ENCODE data around the gene TTC33. TPM values are rescaled to one million over a fixed set of nuclear protein-coding genes. Genes with fewer than 3 reads are reported as not detected.

TTC33 gene
- polyA plus RNA-seq, 1 experiment = 12.4 TPM

DNA sequence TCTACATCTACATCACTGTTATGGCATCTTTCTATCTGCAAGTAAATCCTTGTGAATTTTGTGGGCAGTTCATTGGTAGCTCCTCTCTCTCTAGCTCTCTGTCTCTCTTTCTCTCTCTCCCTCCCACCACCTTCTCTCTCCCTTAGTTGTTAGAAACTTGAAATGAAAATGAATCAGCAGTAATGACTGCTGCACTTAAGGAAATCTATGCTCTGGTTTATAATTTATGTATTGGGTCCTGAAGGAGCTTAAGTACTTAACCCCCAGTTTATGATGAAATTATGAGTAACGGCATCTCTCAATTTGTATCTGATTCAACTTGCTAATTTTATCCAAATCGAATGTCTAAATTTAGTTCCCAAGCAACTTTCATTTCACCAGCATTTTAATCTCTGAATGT lies 128.1 kb downstream of the TTC33 start:
- no peaks in the 10 kb centered on the region for H3K27me3 ChIP-seq (ENCODE audit: control insufficient read depth, insufficient read depth, low read length)
- ChIA-PET POLR2A (interaction anchor here (0.6 kb wide), 1 partner anchor 270 kb away, joined by 5 read pairs; no protein-coding TSS in a partner anchor), CTCF (no interaction called here)
- H3K27ac ChIP-seq (ENCODE audit: low read depth, low read length) = no peak overlapping the region
- H3K9me3 ChIP-seq (ENCODE audit: control insufficient read depth, insufficient read depth, low read length) = no peaks in the 10 kb centered on the region
- no peak overlapping the region for H3K4me3 ChIP-seq (ENCODE audit: low read depth, low read length)
- TF ChIP-seq, protein P1, sequence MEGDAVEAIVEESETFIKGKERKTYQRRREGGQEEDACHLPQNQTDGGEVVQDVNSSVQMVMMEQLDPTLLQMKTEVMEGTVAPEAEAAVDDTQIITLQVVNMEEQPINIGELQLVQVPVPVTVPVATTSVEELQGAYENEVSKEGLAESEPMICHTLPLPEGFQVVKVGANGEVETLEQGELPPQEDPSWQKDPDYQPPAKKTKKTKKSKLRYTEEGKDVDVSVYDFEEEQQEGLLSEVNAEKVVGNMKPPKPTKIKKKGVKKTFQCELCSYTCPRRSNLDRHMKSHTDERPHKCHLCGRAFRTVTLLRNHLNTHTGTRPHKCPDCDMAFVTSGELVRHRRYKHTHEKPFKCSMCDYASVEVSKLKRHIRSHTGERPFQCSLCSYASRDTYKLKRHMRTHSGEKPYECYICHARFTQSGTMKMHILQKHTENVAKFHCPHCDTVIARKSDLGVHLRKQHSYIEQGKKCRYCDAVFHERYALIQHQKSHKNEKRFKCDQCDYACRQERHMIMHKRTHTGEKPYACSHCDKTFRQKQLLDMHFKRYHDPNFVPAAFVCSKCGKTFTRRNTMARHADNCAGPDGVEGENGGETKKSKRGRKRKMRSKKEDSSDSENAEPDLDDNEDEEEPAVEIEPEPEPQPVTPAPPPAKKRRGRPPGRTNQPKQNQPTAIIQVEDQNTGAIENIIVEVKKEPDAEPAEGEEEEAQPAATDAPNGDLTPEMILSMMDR (IDR thresholded peaks at IDR 0.05; ENCODE audit: low read depth, low read length) = no peak
- DNase-seq (ENCODE audit: low read depth, low spot score) = no peak

DNA sequence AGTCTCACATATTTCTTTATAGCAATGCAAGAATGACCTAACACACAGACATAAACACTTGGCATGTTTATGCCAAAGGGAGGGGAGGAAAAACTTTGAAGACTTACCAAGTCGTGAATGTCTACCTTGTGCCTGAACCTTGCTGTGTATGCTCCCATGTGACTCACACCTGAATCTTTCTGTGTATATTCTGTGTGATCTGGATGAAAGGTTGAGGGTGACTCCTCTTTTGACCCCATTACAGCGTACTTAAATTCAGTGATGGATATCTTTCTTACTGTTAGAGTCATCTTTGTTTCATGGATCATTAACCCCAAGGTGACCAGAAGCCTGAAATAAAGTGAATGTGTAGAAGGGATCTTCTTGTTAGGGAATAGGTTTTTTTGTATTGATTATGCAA lies 129.0 kb downstream of the TTC33 start:
- no peak for DNase-seq (ENCODE audit: low read depth, low spot score)
- POLR2A ChIA-PET = no interaction called here
- TF ChIP-seq, protein P1 (IDR thresholded peaks at IDR 0.05; ENCODE audit: low read depth, low read length) = no peak
- H3K9me3 ChIP-seq (ENCODE audit: control insufficient read depth, insufficient read depth, low read length) = no peaks in the 10 kb centered on the region
- CTCF ChIA-PET = no interaction called here
- no peaks in the 10 kb centered on the region for H3K27me3 ChIP-seq (ENCODE audit: control insufficient read depth, insufficient read depth, low read length)
- no peak overlapping the region for H3K4me3 ChIP-seq (ENCODE audit: low read depth, low read length)
- no peak overlapping the region for H3K27ac ChIP-seq (ENCODE audit: low read depth, low read length)

DNA sequence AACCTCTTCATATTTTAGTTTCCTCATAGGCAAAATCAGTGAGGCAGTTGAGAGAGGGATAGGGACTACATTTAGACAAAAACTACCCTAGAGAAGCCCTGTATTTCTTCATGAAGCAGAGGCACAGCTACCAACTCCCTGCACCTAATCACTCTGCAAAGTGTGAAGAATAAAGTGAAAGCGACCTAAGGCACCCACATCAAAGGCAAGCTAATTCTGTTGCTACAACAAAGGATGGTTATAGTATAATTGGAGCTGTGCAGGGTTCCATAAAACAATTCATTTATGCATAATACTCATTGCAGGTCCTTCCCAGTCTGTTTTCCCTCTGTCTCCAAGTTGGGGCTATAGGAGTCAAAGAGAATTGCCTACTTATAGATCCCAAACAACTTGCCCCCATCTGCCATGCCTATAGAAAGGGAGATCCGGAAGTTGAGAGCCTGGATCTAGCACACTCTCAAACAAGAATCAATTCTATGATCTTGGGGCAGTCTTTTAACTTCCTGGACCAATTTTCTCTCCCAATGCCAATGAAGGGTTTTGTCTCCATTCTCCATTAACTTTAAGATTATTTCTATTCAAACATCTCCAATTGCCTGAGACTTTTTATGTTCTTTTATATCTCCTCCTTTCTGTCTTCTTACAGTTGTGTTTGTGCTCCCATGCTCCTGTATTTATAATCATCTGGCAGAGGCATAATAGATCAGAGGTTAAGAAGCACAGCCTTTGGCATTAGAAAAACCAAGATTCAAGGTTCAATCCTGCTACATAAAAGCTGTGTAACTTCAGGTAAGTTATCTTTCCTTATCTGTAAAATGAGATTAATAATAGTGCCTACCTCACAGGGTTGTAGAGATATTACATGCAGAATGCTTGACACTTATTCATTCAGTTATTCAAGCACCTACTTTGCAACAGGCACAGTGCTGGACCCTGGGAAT lies 132.0 kb downstream of the TTC33 start:
- no peak overlapping the region for H3K27ac ChIP-seq (ENCODE audit: low read depth, low read length)
- no peaks in the 10 kb centered on the region for H3K9me3 ChIP-seq (ENCODE audit: control insufficient read depth, insufficient read depth, low read length)
- POLR2A ChIA-PET = no interaction called here
- CTCF ChIA-PET = no interaction called here
- H3K27me3 ChIP-seq (ENCODE audit: control insufficient read depth, insufficient read depth, low read length) = no peaks in the 10 kb centered on the region
- TF ChIP-seq, protein P1 (IDR thresholded peaks at IDR 0.05; ENCODE audit: low read depth, low read length) = no peak
- H3K4me3 ChIP-seq (ENCODE audit: low read depth, low read length) = no peak overlapping the region
- DNase-seq (ENCODE audit: low read depth, low spot score) = no peak

DNA sequence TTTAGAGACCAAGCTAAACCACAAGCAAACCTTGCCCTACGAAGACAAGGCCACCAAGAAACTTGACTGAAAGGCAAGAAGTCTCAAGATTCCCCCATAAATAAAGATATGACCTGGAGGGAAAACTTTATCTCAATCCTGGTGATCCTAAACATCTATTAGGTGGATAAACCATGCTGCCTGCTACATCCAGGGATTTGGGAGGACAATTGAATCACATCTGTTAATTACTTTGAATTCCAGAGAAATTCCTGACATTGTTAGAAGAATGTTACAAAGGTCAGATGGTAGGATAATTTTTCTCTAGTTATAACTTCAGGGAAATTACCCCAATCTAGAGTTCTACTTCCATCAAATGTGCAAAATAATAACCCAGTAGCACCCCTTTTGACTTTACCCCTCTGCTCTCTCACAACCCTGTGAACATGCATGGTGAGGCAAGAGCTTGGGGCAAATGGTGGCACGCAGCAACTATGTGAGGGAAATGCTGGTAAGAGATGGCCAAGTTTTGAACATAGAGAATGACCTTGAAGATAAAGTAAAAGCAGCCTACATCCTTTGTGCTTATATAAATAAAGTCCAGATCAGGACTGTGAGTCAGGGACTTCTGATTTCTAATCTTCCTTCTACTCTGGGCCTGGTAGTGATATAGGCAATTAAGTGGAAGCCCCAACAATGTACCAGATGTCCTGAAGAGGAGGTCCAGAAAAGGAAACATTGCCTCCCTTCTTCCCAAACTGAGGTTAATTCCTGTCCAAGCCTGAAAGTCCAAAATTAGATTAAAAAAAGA lies 133.1 kb downstream of the TTC33 start:
- CTCF ChIA-PET = no interaction called here

More for the DNA sequence above, 133.1 kb downstream of the TTC33 start:
- POLR2A ChIA-PET = no interaction called here
- H3K9me3 ChIP-seq (ENCODE audit: control insufficient read depth, insufficient read depth, low read length) = no peaks in the 10 kb centered on the region
- TF ChIP-seq, protein P1 (IDR thresholded peaks at IDR 0.05; ENCODE audit: low read depth, low read length) = no peak
- no peak overlapping the region for H3K27ac ChIP-seq (ENCODE audit: low read depth, low read length)
- H3K27me3 ChIP-seq (ENCODE audit: control insufficient read depth, insufficient read depth, low read length) = no peaks in the 10 kb centered on the region
- H3K4me3 ChIP-seq (ENCODE audit: low read depth, low read length) = no peak overlapping the region
- no peak for DNase-seq (ENCODE audit: low read depth, low spot score)

All from AG04450 (cell line).